Naive B cell (primary cell): ENCODE data around the gene GAL3ST2. TPM values are rescaled to one million over a fixed set of nuclear protein-coding genes. Genes with fewer than 3 reads are reported as not detected.

Source experiments
- ATAC-seq, 2 donors: fragments of 150-1000 bp; cut with Tn5 transposase; 2 replicates each; pipeline ENCODE4 v1.10.0; 2021; ENCODE audit warnings: low read depth in 2 of 2, mild to moderate bottlenecking in 2 of 2, moderate library complexity in 2 of 2
- DNase-seq: peaks from one replicate; pipeline ENCODE4 v3.0.0; 2022
- H3K27ac Mint-ChIP-seq, 6 donors: one replicate each; pipeline ENCODE4 v1.8.0; 2020 to 2022; ENCODE audit warnings: mild to moderate bottlenecking in 6 of 6, mixed read lengths in 6 of 6, moderate library complexity in 5 of 6, inconsistent platforms in 2 of 6
- H3K27me3 Mint-ChIP-seq, 3 donors: one replicate each; pipeline ENCODE4 v1.8.0; 2021 to 2022; ENCODE audit warnings: mixed read lengths in 3 of 3, mild to moderate bottlenecking in 1 of 3
- H3K36me3 Mint-ChIP-seq, 2 donors: one replicate each; pipeline ENCODE4 v1.8.0; 2020 to 2022; ENCODE audit warnings: mixed read lengths in 2 of 2, inconsistent platforms in 1 of 2, mild to moderate bottlenecking in 1 of 2
- H3K4me1 Mint-ChIP-seq, 3 donors: one replicate each; pipeline ENCODE4 v1.8.0; 2020 to 2022; ENCODE audit warnings: mixed read lengths in 3 of 3, inconsistent platforms in 1 of 3, mild to moderate bottlenecking in 1 of 3, moderate library complexity in 1 of 3
- H3K4me3 Mint-ChIP-seq, 8 donors: one replicate each; pipeline ENCODE4 v1.8.0; 2020 to 2022; ENCODE audit warnings: mild to moderate bottlenecking in 8 of 8, mixed read lengths in 8 of 8, moderate library complexity in 8 of 8, inconsistent platforms in 2 of 8
- H3K9me3 Mint-ChIP-seq, 7 donors: one replicate each; pipeline ENCODE4 v1.8.0; 2020 to 2022; ENCODE audit warnings: mixed read lengths in 7 of 7, mild to moderate bottlenecking in 5 of 7, inconsistent platforms in 2 of 7, moderate library complexity in 1 of 7
- polyA plus RNA-seq, 6 donors: library from polyadenylated mRNA; unstranded; fragments of 300-500 nt; fragmentation: Illumina TruSeq; gene quantifications; one replicate each; pipeline ENCODE4 v1.2.3, GENCODE V29; 2021; ENCODE audit warnings: low read depth in 6 of 6

The GAL3ST2 gene
- polyA plus RNA-seq, 6 donors from 2014 or later, result not detected

DNA sequence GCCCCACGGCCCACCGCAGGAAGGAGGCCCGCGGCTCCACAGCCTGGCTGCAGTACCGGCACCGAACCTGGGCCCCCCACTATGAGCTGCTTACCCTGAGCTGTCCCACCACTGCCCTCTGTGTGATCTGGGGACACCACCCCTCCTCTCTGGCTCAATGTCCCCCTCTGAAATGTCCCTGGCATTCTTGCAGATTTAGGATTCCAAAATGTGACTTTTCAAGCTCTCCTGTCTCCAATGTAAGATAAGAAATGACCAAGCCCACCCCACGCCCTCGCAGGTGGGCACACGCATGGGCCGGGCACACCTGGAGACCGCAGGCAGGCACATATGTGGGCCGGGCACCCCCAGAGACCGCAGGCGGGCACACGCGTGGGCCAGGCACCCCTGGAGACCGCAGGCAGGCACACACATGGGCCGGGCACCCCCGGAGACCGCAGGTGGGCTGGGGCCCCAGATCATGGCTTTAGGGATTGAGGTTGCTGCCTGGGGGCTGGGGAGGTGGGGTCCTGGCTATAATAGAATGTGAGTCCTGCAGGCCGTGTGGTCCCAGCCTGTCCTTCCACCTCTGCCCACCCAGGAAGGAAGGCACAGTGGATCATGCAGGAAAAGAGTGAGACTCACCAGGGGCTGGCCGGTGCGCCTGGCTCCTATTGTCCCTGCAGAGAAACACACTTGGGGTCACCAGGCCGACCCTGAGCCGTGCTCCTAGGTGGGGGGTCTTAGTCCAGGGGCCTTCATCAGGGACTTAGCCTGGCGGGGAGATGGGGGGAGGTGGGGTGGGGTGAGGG is 74.9 kb downstream of the GAL3ST2 start:
- DNase-seq (no peak), ATAC-seq (no peak)
- Mint-ChIP-seq H3K27ac (no peak overlapping the region), H3K4me3 (peak overlapping the region in 1 of 8 donors; percentile 42), H3K36me3 (no peaks in the 10 kb centered on the region), H3K9me3 (no peaks in the 10 kb centered on the region), H3K27me3 (peaks cover 0 to 28% (median 0%) of the 10 kb centered on the region in 3 donors), H3K4me1 (no peaks in the 10 kb centered on the region)

DNA sequence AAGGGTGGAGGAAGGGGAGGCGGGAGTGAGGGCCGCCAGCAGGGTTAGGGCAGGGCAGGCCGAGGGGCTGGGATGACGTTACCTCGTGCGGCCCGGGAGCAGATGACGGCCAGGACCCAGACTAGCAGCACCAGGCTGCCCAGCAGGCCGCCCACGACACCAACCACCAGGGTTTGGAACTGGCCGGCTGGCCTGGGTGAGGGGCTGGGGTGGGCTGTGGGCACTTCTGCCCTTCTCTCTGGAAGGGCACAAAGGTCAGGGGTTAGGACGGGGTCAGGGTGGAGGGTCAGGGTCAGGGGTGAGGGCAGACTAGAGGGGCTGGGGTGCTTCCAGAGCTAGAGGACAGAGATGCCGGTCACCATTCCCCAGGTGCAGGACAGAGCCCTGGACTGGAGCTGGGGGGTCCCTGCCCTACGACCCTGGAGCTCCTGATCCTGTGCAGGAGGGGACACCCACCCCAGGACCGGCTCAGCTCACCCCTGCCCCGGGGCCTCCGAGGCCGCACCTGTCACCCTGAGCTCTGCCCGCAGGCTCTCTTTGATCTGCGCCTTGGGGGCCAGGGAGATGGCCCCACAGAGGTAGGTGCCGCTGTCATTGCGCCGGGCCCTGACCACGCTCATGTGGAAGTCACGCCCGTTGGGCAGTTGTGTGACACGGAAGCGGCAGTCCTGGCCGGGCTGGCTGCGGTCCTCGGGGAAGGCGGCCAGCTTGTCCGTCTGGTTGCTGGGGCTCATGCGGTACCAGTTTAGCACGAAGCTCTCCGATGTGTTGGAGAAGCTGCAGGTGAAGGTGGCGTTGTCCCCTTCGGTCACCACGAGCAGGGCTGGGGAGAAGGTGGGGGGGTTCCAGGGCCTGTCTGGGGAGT is 75.7 kb downstream of the GAL3ST2 start:
- no peak for DNase-seq
- H3K27ac Mint-ChIP-seq, result no peak overlapping the region
- H3K9me3 Mint-ChIP-seq, result no peaks in the 10 kb centered on the region
- H3K4me1 Mint-ChIP-seq, result no peaks in the 10 kb centered on the region
- ATAC-seq, result no peak
- no peaks in the 10 kb centered on the region for H3K36me3 Mint-ChIP-seq
- no peak overlapping the region for H3K4me3 Mint-ChIP-seq
- H3K27me3 Mint-ChIP-seq, result peaks cover 0 to 25% (median 0%) of the 10 kb centered on the region in 3 donors

DNA sequence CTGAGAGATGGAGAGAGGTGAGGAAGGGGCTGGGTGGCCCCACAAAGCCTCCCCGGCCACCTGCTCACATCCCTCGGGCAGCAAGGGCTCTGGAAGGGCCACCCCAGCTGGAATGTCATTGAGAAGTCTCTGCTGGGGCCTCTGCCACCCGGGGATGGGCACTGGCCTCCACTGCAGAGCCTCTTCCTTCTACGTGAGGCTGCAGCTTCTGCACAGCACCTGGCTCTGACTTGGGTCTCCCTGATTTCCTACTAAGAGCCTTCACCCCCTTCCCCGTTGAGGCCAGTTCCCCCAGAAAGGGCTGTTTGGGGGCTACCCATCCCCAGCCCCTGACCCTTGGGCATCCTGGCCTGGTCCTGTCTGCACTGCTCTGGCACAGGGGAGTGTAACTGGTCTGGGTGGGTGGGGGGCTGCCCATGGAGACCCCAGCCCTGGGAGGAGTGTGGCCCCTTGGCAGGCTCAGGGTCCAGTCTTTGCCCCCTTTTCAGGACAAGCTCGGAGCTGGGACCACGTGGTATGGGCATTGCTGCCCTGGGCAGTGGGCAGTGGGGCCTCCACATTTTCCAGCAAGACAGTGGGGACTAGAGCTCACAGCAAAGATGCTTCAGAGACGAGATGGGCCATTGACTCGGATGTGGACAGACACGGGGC is 76.5 kb downstream of the GAL3ST2 start:
- ATAC-seq (no peak), DNase-seq (no peak)
- H3K9me3 Mint-ChIP-seq, result no peaks in the 10 kb centered on the region
- H3K36me3 Mint-ChIP-seq, result no peaks in the 10 kb centered on the region
- no peak overlapping the region for H3K4me3 Mint-ChIP-seq
- peak overlapping the region in 1 of 6 donors; percentile 30 for H3K27ac Mint-ChIP-seq
- H3K4me1 Mint-ChIP-seq, result no peaks in the 10 kb centered on the region
- peaks cover 0 to 20% (median 0%) of the 10 kb centered on the region in 3 donors for H3K27me3 Mint-ChIP-seq

Other genes starting within 250 kb of the GAL3ST2 start
- under 1 TPM in 1 of 6 donors, not detected in 5; 0.09 TPM for gene BOK, start 218.1 kb upstream of the GAL3ST2 start, polyA plus RNA-seq
- gene THAP4, start 139.7 kb upstream of the GAL3ST2 start, polyA plus RNA-seq, result 10 to 100 TPM; 23.8 to 48.4 (median 29.9) TPM
- 10 to 100 TPM; 61.5 to 74.6 (median 64.5) TPM for gene ATG4B, start 139.1 kb upstream of the GAL3ST2 start, polyA plus RNA-seq
- 10 to 100 TPM; 27.6 to 38.3 (median 36.6) TPM for gene DTYMK, start 90.0 kb upstream of the GAL3ST2 start, polyA plus RNA-seq
- gene ING5, start 74.8 kb upstream of the GAL3ST2 start, polyA plus RNA-seq, result 10 to 100 TPM; 20.3 to 34.4 (median 24.4) TPM
- 1 to 10 TPM; 1.1 to 7.2 (median 2.4) TPM for gene D2HGDH, start 42.2 kb upstream of the GAL3ST2 start, polyA plus RNA-seq
- 1 to 10 TPM in 1 of 6 donors, under 1 TPM in 1, not detected in 4; 0.55 to 1.7 TPM for gene NEU4, start 32.4 kb downstream of the GAL3ST2 start, polyA plus RNA-seq
- gene PDCD1, start 82.1 kb downstream of the GAL3ST2 start, polyA plus RNA-seq, result not detected
- not detected for gene RTP5, start 92.9 kb downstream of the GAL3ST2 start, polyA plus RNA-seq